Ishikawa (cell line): Measurements from ENCODE around the gene PJVK.

ENCODE experiments used
- CEBPB ChIP-seq: IDR thresholded peaks from 2 replicates; pipeline ENCODE4 v1.6.1; 2012
- CREB1 ChIP-seq: IDR thresholded peaks from 2 replicates; pipeline ENCODE4 v1.6.1; 2012; ENCODE audit warnings: low read depth
- EGR1 ChIP-seq: IDR thresholded peaks from 2 replicates; pipeline ENCODE4 v1.6.1; 2012
- EP300 ChIP-seq: IDR thresholded peaks from 2 replicates; pipeline ENCODE4 v1.6.1; 2012; ENCODE audit warnings: borderline replicate concordance
- FOXM1 ChIP-seq: IDR thresholded peaks from 2 replicates; pipeline ENCODE4 v1.6.1; 2012; ENCODE audit warnings: low read depth, borderline replicate concordance
- NFIC ChIP-seq: IDR thresholded peaks from 2 replicates; pipeline ENCODE4 v1.6.1; 2012
- RAD21 ChIP-seq: IDR thresholded peaks from 2 replicates; pipeline ENCODE4 v1.6.1; 2012; ENCODE audit warnings: low read depth
- REST ChIP-seq: IDR thresholded peaks from 2 replicates; pipeline ENCODE4 v1.6.1; 2012; ENCODE audit warnings: low read depth, mild to moderate bottlenecking
- TAF1 ChIP-seq: IDR thresholded peaks from 2 replicates; pipeline ENCODE4 v1.6.1; 2012; ENCODE audit warnings: low read depth, mild to moderate bottlenecking
- TCF12 ChIP-seq: IDR thresholded peaks from 2 replicates; pipeline ENCODE4 v1.6.1; 2012; ENCODE audit warnings: low read depth
- TEAD4 ChIP-seq: IDR thresholded peaks from 2 replicates; pipeline ENCODE4 v1.6.1; 2012
- YY1 ChIP-seq: IDR thresholded peaks from 2 replicates; pipeline ENCODE4 v1.6.1; 2012; ENCODE audit warnings: low read depth
- ZBTB7A ChIP-seq: IDR thresholded peaks from 2 replicates; pipeline ENCODE4 v1.6.1; 2012; ENCODE audit warnings: low read depth
- TF ChIP-seq, protein P1 (sequence below): IDR thresholded peaks from 2 replicates; pipeline ENCODE4 v1.6.1; 2012
- TF ChIP-seq, protein P2 (sequence below): IDR thresholded peaks from 2 replicates; pipeline ENCODE4 v1.6.1; 2012

PJVK gene

DNA sequence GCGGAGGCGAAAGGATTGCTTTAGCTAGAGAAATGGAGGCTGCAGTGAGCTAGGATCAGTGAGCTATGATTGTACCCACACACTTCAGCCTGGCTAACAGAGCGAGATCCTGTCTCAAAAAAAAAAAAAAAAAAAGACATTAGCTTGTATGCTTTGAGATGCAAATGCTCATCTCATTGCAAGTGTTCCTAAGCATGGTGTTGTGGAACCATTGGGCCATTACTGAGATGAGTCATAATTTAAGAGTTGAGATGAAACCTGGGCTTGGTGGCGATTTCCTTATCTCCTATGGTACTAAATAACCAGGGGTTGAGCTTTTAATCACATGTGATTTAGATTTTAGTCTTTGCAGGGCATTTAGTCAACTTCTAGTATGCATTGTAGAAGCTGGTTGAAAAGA is 31.3 kb downstream of the PJVK start:
- TF ChIP-seq TAF1 = no peak
- no peak for TF ChIP-seq NFIC

GRCh38 chr2:178484245-178485041 is 33.3 kb downstream of the PJVK start:
- TF ChIP-seq EP300 (no peak), NFIC (peak; percentile 84)

GRCh38 chr2:178485356-178485755 is 34.2 kb downstream of the PJVK start:
- TF ChIP-seq RAD21 = no peak
- TF ChIP-seq CEBPB = no peak
- TF ChIP-seq ZBTB7A = no peak

DNA sequence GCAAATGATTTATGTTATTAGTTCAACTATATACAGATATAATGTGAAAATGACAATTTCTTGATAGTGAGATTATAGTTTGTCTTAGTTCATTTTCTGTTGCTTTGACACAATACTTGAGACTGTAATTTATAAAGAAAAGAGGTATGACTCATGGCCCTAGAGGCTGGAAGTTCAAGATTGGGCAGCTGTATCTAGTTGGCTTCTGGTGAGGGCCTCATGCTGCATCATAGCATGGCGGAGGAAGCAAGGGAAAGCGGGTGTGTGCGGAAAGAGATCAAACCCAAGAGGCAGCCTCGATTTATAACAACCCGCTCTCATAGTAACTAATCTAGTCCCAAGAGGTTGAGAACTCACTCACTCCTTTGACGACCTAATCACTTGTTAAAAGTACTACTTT is 40.4 kb downstream of the PJVK start:
- TF ChIP-seq EGR1 = no peak
- TF ChIP-seq FOXM1 = no peak

GRCh38 chr2:178496049-178496448 is 44.9 kb downstream of the PJVK start:
- TF ChIP-seq FOXM1 (no peak), REST (no peak), CEBPB (no peak), RAD21 (no peak)

DNA sequence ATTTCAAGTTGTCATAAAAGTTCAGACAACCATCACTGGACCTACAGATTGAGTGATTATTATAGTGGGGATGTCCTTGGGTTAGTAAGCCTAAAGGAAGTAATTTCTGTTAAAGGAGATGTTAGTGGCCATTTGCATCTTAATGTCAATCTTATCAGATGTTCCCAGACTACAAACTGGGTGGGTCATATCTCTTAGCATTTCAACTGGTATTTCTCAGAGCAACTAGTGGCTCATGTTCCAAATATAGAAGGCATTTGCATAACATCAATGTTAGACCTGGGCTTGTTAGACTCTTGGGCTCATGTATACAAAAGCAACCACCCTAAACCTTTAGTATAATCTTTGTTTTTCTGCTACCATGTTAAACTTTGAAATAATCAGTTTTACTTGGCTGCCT is 47.0 kb downstream of the PJVK start:
- TF ChIP-seq ZBTB7A (no peak), FOXM1 (no peak), CEBPB (no peak), TAF1 (no peak), NFIC (no peak), YY1 (no peak), EGR1 (no peak), CREB1 (no peak), EP300 (no peak), TEAD4 (no peak), TCF12 (no peak), REST (no peak), RAD21 (no peak)
- TF ChIP-seq, protein P1, sequence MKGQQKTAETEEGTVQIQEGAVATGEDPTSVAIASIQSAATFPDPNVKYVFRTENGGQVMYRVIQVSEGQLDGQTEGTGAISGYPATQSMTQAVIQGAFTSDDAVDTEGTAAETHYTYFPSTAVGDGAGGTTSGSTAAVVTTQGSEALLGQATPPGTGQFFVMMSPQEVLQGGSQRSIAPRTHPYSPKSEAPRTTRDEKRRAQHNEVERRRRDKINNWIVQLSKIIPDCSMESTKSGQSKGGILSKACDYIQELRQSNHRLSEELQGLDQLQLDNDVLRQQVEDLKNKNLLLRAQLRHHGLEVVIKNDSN = no peak
- TF ChIP-seq, protein P2, sequence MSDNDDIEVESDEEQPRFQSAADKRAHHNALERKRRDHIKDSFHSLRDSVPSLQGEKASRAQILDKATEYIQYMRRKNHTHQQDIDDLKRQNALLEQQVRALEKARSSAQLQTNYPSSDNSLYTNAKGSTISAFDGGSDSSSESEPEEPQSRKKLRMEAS = no peak

GRCh38 chr2:178499640-178500039 is 48.5 kb downstream of the PJVK start:
- TF ChIP-seq RAD21 = no peak
- TF ChIP-seq CREB1 = no peak
- no peak for TF ChIP-seq REST
